Thoracic aorta (tissue), 2 donors: Measurements from ENCODE around the gene HBZ. TPM values are rescaled to one million over a fixed set of nuclear protein-coding genes. Genes with fewer than 3 reads are reported as not detected.

Experiments
- ATAC-seq: fragments of 150-250 bp; one replicate; pipeline ENCODE4 v1.8.0; 2017; ENCODE audit warnings: low read depth; ENCODE audit not compliant: insufficient number of reproducible peaks, low FRiP score
- DNase-seq: peaks from one replicate; pipeline ENCODE4 v3.0.0-alpha.2; 2020; ENCODE audit warnings: low spot score
- H3K27ac ChIP-seq, 2 donors: fragments of 200-600 bp; sonication (generic); 1 replicate in 1 of 2; 2 replicates in 1 of 2; pipeline ENCODE4 v1.5.1; 2016; ENCODE audit warnings: mild to moderate bottlenecking in 2 of 2, moderate library complexity in 2 of 2
- H3K27me3 ChIP-seq: fragments of 200-600 bp; sonication (generic); replicated peaks from 2 replicates; pipeline ENCODE4 v1.6.0; 2016; ENCODE audit warnings: mild to moderate bottlenecking; ENCODE audit not compliant: insufficient read depth
- H3K36me3 ChIP-seq: fragments of 200-600 bp; sonication (generic); one replicate; pipeline ENCODE4 v1.5.1; 2016
- H3K4me1 ChIP-seq, 2 donors: fragments of 200-600 bp; sonication (generic); 1 replicate in 1 of 2; 2 replicates in 1 of 2; pipeline versions ENCODE4 v1.5.1 to v1.6.0; 2016; ENCODE audit warnings: low read depth in 2 of 2, mild to moderate bottlenecking in 1 of 2; ENCODE audit not compliant: control insufficient read depth in 1 of 2
- H3K4me3 ChIP-seq: fragments of 200-600 bp; sonication (generic); 2 replicates; pipeline ENCODE4 v1.5.1; 2016; ENCODE audit warnings: mild to moderate bottlenecking
- H3K9me3 ChIP-seq: fragments of 200-600 bp; sonication (generic); 2 replicates; pipeline ENCODE4 v1.5.1; 2016
- CTCF ChIP-seq: fragments of 200-600 bp; sonication (generic); IDR thresholded peaks from one replicate; pipeline ENCODE4 v1.5.1; 2019; ENCODE audit warnings: antibody characterized with exemption
- total RNA-seq, 2 donors: library from RNA; depleted of rRNA; stranded (reverse); fragments of >200 nt; gene quantifications; one replicate each; pipeline versions ENCODE4 v1.1.0 to v1.2.3, GENCODE V29; 2016

Gene HBZ
- not detected for total RNA-seq

- DNase-seq (no peak), ATAC-seq (no peak)
Observed at GRCh38 chr16:152141-153128, at the start of gene HBZ. HBZ (plus strand) TSS chr16:152644; CDS start chr16:152910, 266 bp downstream.

GRCh38 chr16:104355-104754 is 48.1 kb upstream of the HBZ start:
- no peak overlapping the region for H3K4me3 ChIP-seq
- no peak for DNase-seq
- H3K36me3 ChIP-seq: peaks cover 7% of the 10 kb centered on the region

More at GRCh38 chr16:152141-153128, at the start of gene HBZ:
- Histone ChIP-seq H3K9me3 (no peaks in the 10 kb centered on the region), H3K27me3 (peaks cover 4% of the 10 kb centered on the region), H3K4me3 (no peak within 1 kb of the TSS), H3K4me1 (peaks cover 3 to 7% of the 10 kb centered on the region in 2 donors), H3K27ac (no peak within 1 kb of the TSS), H3K36me3 (no peaks in the 10 kb centered on the region)
- no peak for TF ChIP-seq CTCF

GRCh38 chr16:104928-105327 is 47.5 kb upstream of the HBZ start:
- Histone ChIP-seq H3K36me3 (peaks cover 7% of the 10 kb centered on the region), H3K27me3 (no peaks in the 10 kb centered on the region), H3K9me3 (no peaks in the 10 kb centered on the region), H3K27ac (peak overlapping the region; percentile 17 to 40), H3K4me1 (peaks cover 28 to 45% of the 10 kb centered on the region in 2 donors), H3K4me3 (no peak overlapping the region)
- DNase-seq (no peak), ATAC-seq (no peak)
- no peak for TF ChIP-seq CTCF

More at GRCh38 chr16:104355-104754, 48.1 kb upstream of the HBZ start:
- Histone ChIP-seq H3K27ac (peak overlapping the region in 1 of 2 donors; percentile 40), H3K9me3 (no peaks in the 10 kb centered on the region), H3K27me3 (no peaks in the 10 kb centered on the region), H3K4me1 (peaks cover 28 to 45% of the 10 kb centered on the region in 2 donors)
- no peak for ATAC-seq
- no peak for TF ChIP-seq CTCF

- ATAC-seq: no peak
- Histone ChIP-seq H3K36me3 (peaks cover 7% of the 10 kb centered on the region), H3K27me3 (no peaks in the 10 kb centered on the region), H3K27ac (peak overlapping the region; percentile 12 to 17), H3K4me1 (peaks cover 28 to 39% of the 10 kb centered on the region in 2 donors), H3K9me3 (no peaks in the 10 kb centered on the region), H3K4me3 (no peak overlapping the region)
- TF ChIP-seq CTCF: no peak
- no peak for DNase-seq
Observed at GRCh38 chr16:105521-105920, 46.9 kb upstream of the HBZ start.

- Histone ChIP-seq H3K9me3 (no peaks in the 10 kb centered on the region), H3K36me3 (peaks cover 7% of the 10 kb centered on the region), H3K4me1 (peaks cover 19 to 26% of the 10 kb centered on the region in 2 donors), H3K27ac (peak overlapping the region in 1 of 2 donors; percentile 43), H3K4me3 (no peak overlapping the region), H3K27me3 (no peaks in the 10 kb centered on the region)
- ATAC-seq (no peak), DNase-seq (no peak)
- TF ChIP-seq CTCF: peak; percentile 84
Observed at GRCh38 chr16:106623-107324, 45.7 kb upstream of the HBZ start.
